Measurements from ENCODE around the gene ADGRL2.
"Not testable (repeated sequence)": the region's sequence is repeated elsewhere in the genome, so short reads cannot be mapped to it uniquely, and the experiment has no call there.

The ADGRL2 gene

DNA sequence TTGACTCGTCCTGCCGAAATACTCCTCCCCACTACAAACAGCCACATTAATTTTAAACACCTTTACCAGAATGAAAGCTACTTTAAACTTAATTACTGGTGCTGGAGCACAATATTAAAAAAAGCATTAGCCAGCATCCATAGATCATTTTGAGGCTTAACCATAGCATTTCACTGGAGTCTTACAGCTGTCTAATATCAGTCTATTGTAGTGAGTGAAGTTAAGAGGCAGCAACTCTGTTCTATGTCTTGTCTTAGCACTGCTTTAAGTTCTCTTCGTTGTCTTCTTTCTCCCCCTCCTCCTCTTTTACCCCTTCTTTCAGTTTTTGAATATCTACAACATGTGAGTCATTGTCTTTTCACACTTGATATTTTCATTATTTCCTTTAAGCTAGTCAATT is 49.3 kb downstream of the ADGRL2 start:
- no peak for DNase-seq

- DNase-seq, result no peak
Measured at GRCh38 chr1:81850495-81850894, 49.8 kb downstream of the ADGRL2 start.

- no peak for DNase-seq
Measured at GRCh38 chr1:81851217-81851616, 50.5 kb downstream of the ADGRL2 start.

DNA sequence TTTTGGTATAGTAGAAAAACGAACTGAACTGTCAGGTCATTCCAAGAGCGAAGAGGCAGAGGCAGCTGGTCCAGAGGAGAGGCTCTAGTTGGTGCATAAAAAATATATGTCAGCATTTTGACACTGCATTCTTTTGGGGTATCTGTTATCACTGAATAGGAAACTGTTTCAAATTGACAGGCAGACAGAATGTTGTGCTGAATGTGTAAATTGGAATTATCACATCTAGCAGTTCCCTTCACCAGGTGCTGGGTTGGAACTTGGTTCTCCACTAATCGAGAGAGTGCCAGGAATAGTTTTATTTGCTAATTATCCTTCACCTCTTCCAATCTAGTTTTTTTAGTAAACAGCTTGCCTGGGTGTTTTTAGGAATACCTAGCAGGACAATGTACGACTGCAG is 52.2 kb downstream of the ADGRL2 start:
- no peak for DNase-seq

DNA sequence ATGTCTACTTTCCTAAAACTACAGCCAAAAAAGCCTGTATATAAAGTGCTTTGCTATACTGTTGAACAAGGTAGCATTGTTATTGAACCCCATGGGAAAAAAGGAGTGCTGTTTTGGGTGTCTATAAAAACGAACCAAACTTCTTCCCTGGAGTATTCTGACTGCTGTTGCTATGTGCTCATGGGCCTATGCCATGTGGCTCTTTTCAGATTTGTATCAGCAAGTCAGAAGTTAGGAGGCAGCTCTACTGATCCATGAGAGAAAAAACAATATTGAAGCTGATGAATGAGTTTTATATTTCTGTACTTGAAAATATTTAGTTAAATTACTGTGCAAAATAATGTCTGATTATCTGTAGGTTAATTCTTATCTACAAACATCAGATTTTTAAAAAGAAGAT is 66.5 kb downstream of the ADGRL2 start:
- DNase-seq, result no peak

GRCh38 chr1:81869307-81869706 is 68.6 kb downstream of the ADGRL2 start:
- no peak for DNase-seq

DNA sequence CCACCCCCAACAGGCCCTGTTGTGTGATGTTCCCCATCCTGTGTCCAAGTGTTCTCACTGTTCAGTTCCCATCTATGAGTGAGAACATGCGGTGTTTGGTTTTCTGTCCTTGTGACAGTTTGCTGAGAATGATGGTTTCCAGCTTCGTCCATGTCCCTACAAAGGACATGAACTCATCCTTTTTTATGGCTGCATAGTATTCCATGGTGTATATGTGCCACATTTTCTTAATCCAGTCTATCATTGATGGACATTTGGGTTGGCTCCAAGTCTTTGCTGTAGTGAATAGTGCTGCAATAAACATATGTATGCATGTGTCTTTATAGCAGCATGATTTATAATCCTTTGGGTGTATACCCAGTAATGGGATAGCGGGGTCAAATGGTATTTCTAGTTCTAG is 70.4 kb downstream of the ADGRL2 start:
- DNase-seq, result not testable (repeated sequence)

GRCh38 chr1:81873946-81874345 is 73.2 kb downstream of the ADGRL2 start:
- no peak for DNase-seq

DNA sequence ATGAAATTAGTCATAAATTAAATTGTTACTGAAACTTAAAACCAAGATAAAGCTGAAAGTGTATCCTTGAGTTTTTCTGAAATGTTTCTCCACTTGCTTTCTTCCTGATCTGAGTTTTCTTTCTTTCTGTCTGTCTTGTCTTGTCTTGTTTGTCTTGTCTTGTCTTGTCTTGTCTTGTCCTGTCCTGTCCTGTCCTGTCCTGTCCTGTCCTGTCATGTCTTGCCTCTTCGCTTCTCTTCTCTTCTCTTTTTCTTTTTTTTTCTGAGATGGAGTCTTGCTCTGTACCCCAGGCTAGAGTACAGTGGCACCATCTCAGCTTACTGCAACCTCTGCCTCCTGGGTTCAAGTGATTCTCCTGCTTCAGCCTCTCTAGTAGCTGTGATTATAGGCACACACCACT is 73.7 kb downstream of the ADGRL2 start:
- no peak for DNase-seq

- DNase-seq, result no peak
Measured at GRCh38 chr1:81874940-81875339, 74.2 kb downstream of the ADGRL2 start.

GRCh38 chr1:81876901-81877733 is 76.4 kb downstream of the ADGRL2 start:
- no peak for DNase-seq

DNA sequence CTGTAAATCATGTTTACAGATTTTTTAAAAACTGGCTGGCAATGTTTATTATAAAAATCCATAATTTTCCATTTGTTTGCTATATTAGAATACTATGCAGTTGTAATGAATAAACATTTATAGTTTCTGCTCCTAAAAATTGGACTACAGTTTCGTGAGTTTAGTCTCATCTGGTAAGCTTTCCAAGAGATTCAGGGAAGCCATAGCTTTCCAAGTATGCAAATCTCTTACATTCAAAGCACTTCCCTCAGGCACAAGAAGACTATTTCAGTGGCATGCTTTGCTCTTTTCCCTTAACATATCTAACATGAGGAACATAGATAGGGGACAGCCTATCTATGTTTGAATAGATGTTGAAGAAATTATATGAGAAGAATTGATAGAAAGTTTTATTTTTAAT is 77.2 kb downstream of the ADGRL2 start:
- DNase-seq, result no peak

DNA sequence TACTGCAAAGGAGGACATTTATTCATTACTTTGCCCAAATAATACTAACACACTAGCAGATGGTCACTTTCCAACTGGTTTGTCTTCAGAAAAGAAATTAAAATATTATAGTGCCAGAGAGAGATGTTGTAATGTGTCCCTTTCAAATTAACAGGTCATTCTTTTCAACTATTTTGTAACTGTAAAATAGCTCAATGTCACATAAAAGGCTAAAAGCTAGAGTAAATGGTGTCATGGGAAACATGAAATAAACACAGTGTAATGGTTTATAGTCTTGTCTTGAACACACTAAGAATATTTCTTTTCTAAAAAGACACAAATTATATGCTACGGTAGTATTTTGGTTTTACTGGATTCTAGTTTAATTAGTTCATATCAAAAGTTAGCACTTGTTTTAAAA is 77.8 kb downstream of the ADGRL2 start:
- DNase-seq, result no peak

GRCh38 chr1:81880781-81881180 is 80.0 kb downstream of the ADGRL2 start:
- no peak for DNase-seq

DNA sequence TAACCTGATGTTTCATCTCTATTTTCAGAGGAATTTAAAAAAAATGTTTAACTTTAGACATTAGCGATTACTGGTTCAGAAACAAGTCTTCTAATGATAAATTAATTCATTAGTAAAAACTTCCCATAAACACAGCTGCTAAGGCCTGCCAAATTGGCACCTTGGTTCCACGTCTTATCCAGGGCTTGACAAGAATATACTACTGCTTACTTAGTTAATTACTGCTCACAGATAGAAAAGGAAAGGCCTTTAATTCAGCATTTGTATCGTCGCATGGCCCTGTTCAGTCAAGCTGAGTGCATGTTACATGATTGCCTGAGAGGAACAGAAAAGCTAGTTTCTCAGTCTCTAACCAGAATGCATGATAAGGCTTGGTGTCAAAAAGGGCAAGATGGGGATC is 84.6 kb downstream of the ADGRL2 start:
- no peak for DNase-seq

DNA sequence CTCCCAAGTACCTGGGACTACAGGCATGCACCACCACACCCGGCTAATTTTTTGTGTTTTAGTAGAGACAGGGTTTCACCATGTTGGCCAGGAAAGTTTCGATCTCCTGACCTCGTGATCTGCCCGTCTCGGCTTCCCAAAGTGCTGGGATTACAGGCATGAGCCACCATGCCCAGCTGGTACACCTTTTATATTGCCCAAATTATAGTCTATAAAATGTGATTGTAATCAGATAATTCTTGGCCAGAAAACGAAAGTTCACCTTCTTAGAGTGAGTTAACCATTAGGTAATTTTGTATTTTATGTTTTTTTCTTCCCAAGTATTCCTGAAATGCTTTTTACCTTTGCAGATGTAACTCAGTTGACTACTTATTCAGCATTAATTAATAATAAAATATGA is 85.6 kb downstream of the ADGRL2 start:
- not testable (repeated sequence) for DNase-seq

DNA sequence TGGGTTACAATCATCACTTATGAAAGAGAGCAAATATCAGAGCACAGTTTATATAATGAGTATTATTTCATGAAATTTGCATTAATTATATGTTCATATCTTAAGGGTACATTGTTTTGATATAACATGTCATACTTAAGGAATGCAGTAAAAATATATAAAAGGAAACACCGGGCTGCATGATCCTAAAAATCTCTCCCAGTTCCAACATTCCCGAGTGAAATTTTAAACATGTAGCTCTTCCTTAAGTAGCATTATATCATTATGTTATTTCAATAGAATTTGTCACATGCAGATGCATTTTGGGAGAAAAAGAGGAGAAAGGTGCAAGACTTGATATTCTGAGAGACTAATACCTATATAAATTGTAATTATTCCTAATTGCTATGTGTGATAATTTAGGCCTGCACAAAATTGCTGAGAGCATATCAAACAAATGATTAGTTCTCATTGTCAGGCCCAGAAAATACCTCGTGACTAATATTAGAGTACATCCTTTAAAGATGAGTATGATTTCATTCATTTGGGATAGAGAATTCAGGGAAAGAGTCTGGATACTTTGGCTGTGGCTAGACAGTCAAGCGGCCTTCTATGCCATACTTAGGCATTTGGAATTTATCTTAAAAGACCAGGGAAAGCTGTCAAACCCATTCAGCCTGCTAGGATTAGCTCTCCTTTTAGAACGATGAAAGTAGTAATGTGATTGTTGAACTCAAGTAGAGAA is 86.8 kb downstream of the ADGRL2 start:
- no peak for DNase-seq

DNA sequence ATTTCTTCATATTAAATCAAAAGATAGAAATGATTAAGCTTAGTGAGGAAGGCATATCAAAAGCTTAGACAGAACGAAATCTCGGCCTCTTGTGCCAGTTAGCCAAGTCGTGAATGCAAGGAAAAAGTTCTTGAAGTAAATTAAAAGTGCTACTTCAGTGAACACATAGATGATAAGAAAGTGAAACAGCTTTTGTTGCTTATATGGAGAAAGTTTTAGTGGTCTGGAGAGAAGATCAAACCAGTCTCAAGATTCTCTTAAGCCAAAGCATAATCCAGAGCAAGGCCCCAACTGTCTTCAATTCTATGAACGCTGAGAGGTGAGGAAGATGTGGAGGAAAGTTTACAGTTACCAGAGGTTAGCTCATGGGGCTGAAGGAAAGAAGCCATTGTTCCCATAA is 88.4 kb downstream of the ADGRL2 start:
- DNase-seq, result no peak

GRCh38 chr1:81894867-81895266 is 94.1 kb downstream of the ADGRL2 start:
- no peak for DNase-seq

GRCh38 chr1:81899214-81899821 is 98.6 kb downstream of the ADGRL2 start:
- DNase-seq, result no peak

- DNase-seq, result no peak
Measured at GRCh38 chr1:81907575-81907974, 106.8 kb downstream of the ADGRL2 start.

GRCh38 chr1:81912383-81912782 is 111.6 kb downstream of the ADGRL2 start:
- no peak for DNase-seq

DNA sequence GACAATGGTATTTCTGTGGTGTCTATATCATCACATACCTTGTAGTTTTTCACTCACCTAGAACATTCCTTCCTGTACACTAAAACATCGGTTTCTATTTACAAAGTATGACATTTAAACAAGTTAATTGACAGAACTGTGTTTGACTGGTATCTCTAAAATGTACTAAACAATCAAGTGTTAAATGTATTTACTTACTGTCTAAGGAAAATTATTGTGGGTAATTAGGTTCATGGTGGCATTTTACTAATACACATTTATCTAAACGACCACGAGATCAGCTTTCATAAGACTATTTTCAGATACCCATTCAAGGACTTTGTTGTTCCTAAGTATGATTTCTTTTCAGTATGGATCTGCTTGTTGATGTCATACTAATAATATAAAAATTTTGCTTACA is 115.2 kb downstream of the ADGRL2 start:
- no peak for DNase-seq

DNA sequence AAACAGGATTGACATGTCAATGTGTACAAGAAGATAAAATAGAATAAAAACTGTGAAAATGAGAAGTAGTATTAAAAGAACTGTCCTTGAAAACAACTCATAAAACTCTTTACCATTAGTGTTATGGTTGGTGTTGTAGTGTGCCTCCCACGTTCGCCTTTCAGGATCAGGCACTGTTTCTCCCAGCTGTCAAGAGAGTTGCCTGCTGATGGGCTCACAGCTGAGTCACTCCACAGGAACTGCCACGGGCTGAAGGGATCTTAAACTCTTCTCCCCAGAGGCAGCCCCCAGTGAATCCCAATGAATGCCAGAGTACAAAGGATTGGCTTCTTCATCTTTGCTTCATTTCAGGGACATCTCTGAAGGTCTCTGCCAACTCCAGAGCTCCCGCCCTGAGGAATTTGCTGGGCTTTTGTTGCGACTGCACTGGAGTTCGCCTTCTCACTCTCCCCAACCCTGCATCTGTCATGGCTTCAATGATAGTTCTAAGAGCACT is 119.6 kb downstream of the ADGRL2 start:
- no peak for DNase-seq
